ENCODE measurements around the gene AP4S1.
A peak's percentile ranks its signal among the peaks of the same experiment; 100 is the strongest.

Gene AP4S1

DNA sequence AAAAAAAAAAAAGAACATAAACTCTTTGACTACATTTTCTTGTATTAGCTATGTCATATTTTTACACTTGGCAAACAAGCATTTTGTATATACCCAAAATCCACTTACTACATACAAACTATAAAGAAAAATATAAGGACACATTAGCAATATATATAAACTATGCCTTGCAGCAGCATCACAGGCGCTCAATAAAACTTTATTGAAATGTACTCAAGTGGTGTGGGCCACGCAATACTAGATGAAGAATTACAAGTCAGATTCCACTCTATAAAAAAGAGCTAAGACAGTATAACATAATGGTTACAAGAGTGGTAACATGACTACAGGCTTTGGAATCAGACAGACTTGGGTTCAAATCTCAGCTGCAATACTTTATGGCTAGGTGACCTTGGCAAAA, 3.1 kb upstream of the AP4S1 start:
- peaks cover 37% of the 10 kb centered on the region for H3K4me1 ChIP-seq (ENCODE audit: insufficient read depth, low read length)

DNA sequence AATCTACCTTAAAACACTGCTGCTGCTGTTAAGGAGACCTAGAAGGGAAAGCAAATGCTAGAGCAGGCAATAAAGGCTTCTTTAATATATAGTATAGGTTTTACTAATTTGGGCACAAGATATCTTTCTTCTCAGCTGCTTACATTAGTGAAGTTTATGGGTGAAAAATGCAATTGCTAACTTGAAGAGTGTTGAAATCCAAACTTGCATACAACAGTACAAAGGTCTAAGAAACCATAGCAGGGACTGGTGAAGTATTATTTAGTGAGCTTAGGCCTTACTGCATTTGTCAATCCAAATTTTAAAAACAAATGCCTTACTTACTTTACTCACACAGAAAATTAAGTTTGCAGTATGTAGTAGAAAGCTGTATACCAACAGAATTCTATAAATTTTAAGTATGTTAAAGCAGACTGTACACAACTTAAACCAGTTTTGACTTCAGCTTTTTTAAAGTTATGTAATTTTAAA, 1.4 kb upstream of the AP4S1 start:
- no peaks in the 10 kb centered on the region for H3K9me3 ChIP-seq (ENCODE audit: insufficient read depth, low read length, severe bottlenecking)
- H3K27ac ChIP-seq (ENCODE audit: low read length): peak overlapping the region; percentile 85; the same call in 1 of the 2 replicates
- ATAC-seq (ENCODE audit: insufficient read depth, low read depth): no peak
- TF ChIP-seq, protein P1, sequence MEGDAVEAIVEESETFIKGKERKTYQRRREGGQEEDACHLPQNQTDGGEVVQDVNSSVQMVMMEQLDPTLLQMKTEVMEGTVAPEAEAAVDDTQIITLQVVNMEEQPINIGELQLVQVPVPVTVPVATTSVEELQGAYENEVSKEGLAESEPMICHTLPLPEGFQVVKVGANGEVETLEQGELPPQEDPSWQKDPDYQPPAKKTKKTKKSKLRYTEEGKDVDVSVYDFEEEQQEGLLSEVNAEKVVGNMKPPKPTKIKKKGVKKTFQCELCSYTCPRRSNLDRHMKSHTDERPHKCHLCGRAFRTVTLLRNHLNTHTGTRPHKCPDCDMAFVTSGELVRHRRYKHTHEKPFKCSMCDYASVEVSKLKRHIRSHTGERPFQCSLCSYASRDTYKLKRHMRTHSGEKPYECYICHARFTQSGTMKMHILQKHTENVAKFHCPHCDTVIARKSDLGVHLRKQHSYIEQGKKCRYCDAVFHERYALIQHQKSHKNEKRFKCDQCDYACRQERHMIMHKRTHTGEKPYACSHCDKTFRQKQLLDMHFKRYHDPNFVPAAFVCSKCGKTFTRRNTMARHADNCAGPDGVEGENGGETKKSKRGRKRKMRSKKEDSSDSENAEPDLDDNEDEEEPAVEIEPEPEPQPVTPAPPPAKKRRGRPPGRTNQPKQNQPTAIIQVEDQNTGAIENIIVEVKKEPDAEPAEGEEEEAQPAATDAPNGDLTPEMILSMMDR (IDR thresholded peaks at IDR 0.05; ENCODE audit: borderline replicate concordance, extremely low read depth, low read length, poor library complexity, severe bottlenecking): no peak
- no peak for TF ChIP-seq EZH2 (IDR thresholded peaks at IDR 0.05; ENCODE audit: borderline replicate concordance, low read depth, low read length, severe bottlenecking)
- H3K4me3 ChIP-seq (ENCODE audit: low read depth in 1 of 2, low read length in 2 of 2): peak overlapping the region; percentile 85 to 91; a peak in 3 of 4 replicates
- H3K27me3 ChIP-seq (ENCODE audit: insufficient read depth, low read length, poor library complexity): no peaks in the 10 kb centered on the region
- H3K4me2 ChIP-seq (ENCODE audit: insufficient read depth, low read length): peak overlapping the region; percentile 94
- no peak overlapping the region for H2AFZ ChIP-seq (ENCODE audit: low read depth, low read length)
- no peak for DNase-seq
- H3K79me2 ChIP-seq (ENCODE audit: insufficient read depth, low read length): peaks cover 76% of the 10 kb centered on the region
- peak overlapping the region; percentile 100 for H3K9ac ChIP-seq (ENCODE audit: low read depth, low read length)
- H3K36me3 ChIP-seq (ENCODE audit: insufficient read depth, low read length): peaks cover 26% of the 10 kb centered on the region
- H3K4me1 ChIP-seq (ENCODE audit: insufficient read depth, low read length): peaks cover 39% of the 10 kb centered on the region
- H4K20me1 ChIP-seq (ENCODE audit: insufficient read depth, low read length): peaks cover 36% of the 10 kb centered on the region; the same call in 1 of the 2 replicates

More for the DNA sequence above, 3.1 kb upstream of the AP4S1 start:
- no peak for ATAC-seq (ENCODE audit: insufficient read depth, low read depth)
- TF ChIP-seq EZH2 (IDR thresholded peaks at IDR 0.05; ENCODE audit: borderline replicate concordance, low read depth, low read length, severe bottlenecking): no peak
- TF ChIP-seq, protein P1 (IDR thresholded peaks at IDR 0.05; ENCODE audit: borderline replicate concordance, extremely low read depth, low read length, poor library complexity, severe bottlenecking): no peak
- no peaks in the 10 kb centered on the region for H3K9me3 ChIP-seq (ENCODE audit: insufficient read depth, low read length, severe bottlenecking)
- peak overlapping the region in 1 of 2 experiments; percentile 23; a peak in 1 of 4 replicates for H3K4me3 ChIP-seq (ENCODE audit: low read depth in 1 of 2, low read length in 2 of 2)
- peaks cover 47% of the 10 kb centered on the region for H4K20me1 ChIP-seq (ENCODE audit: insufficient read depth, low read length)
- H3K79me2 ChIP-seq (ENCODE audit: insufficient read depth, low read length): peaks cover 92% of the 10 kb centered on the region
- no peak overlapping the region for H3K27ac ChIP-seq (ENCODE audit: low read length)
- H3K9ac ChIP-seq (ENCODE audit: low read depth, low read length): no peak overlapping the region
- H3K4me2 ChIP-seq (ENCODE audit: insufficient read depth, low read length): peak overlapping the region; percentile 94; the same call in 1 of the 2 replicates
- H3K36me3 ChIP-seq (ENCODE audit: insufficient read depth, low read length): peaks cover 38% of the 10 kb centered on the region
- no peak overlapping the region for H2AFZ ChIP-seq (ENCODE audit: low read depth, low read length)
- H3K27me3 ChIP-seq (ENCODE audit: insufficient read depth, low read length, poor library complexity): no peaks in the 10 kb centered on the region
- DNase-seq: no peak

DNA sequence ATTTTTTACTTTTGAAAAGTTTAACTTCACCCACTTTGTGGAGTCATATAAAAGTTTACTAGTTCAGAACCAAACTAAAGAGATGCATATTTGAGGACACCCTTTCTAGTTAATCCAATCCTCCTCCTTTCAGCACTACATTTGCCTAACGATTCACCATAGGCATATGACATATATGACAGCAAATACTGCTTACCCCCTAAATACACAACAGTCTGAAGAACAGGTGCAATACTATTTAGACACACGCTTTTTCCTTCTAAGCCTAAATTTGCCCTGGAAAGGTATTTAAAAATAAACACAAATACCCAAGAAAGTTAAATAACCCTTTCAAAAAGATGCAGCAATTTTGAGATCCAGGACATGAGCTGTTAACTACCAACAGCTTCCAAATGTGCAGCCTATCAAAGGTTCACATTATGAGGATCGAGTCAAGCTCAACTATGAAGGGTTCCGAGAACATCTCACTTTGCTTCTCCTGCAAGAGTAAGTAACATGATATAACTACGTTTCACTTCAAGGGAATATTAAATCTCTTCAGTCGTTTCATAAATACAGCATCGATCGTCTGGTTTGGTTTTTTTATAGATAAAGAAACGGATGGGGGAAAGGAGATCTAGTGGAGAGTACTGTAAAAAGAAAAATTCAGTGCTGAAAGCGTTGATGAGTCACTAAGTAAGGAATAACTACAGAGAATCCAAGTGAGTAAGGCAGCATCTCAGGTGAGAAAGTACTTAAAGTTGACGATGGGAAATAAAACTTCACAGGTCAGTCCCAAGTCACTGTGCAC, 677 bp upstream of the AP4S1 start:
- Histone ChIP-seq H3K79me2 (ENCODE audit: insufficient read depth, low read length) (peaks cover 69% of the 10 kb centered on the region), H3K36me3 (ENCODE audit: insufficient read depth, low read length) (peaks cover 26% of the 10 kb centered on the region), H2AFZ (ENCODE audit: low read depth, low read length) (peak overlapping the region; percentile 80), H3K27ac (ENCODE audit: low read length) (peak overlapping the region; percentile 85), H3K9me3 (ENCODE audit: insufficient read depth, low read length, severe bottlenecking) (no peaks in the 10 kb centered on the region), H3K4me3 (ENCODE audit: low read depth in 1 of 2, low read length in 2 of 2) (peak overlapping the region; percentile 85 to 91), H3K27me3 (ENCODE audit: insufficient read depth, low read length, poor library complexity) (no peaks in the 10 kb centered on the region), H3K9ac (ENCODE audit: low read depth, low read length) (peak overlapping the region; percentile 100), H3K4me2 (ENCODE audit: insufficient read depth, low read length) (peak overlapping the region; percentile 94), H3K4me1 (ENCODE audit: insufficient read depth, low read length) (peaks cover 39% of the 10 kb centered on the region), H4K20me1 (ENCODE audit: insufficient read depth, low read length) (peaks cover 32% of the 10 kb centered on the region; the same call in 1 of the 2 replicates)
- ATAC-seq (ENCODE audit: insufficient read depth, low read depth) (no peak), DNase-seq (no peak)
- TF ChIP-seq EZH2 (IDR thresholded peaks at IDR 0.05; ENCODE audit: borderline replicate concordance, low read depth, low read length, severe bottlenecking): no peak
- TF ChIP-seq, protein P1 (IDR thresholded peaks at IDR 0.05; ENCODE audit: borderline replicate concordance, extremely low read depth, low read length, poor library complexity, severe bottlenecking): no peak
